Kidney (tissue), 22 donors: ENCODE data around the gene GLOD5. TPM values are rescaled to one million over a fixed set of nuclear protein-coding genes. Genes with fewer than 3 reads are reported as not detected.

Source experiments
- DNase-seq, 5 donors: peaks; one replicate each; pipeline ENCODE4 v3.0.0-alpha.2; 2013 to 2020
- FAIRE-seq: peaks from 2 replicates; lab custom pipeline; 2012; peaks lifted over from hg19 to GRCh38; lab: Jason Lieb, UNC
- H3K27ac ChIP-seq, 2 donors: one replicate each; pipeline ENCODE4 v1.7.0; 2013; ENCODE audit warnings: low read depth in 2 of 2, low read length in 2 of 2, inconsistent platforms in 1 of 2
- H3K27me3 ChIP-seq: one replicate; pipeline ENCODE4 v1.7.1; 2013; ENCODE audit warnings: low read length, inconsistent platforms; ENCODE audit not compliant: control insufficient read depth, insufficient read depth
- H3K36me3 ChIP-seq, 3 donors: one replicate each; pipeline versions ENCODE4 v1.7.0 to v1.7.1; 2013; ENCODE audit warnings: low read length in 3 of 3, control low read depth in 1 of 3, inconsistent platforms in 1 of 3; ENCODE audit not compliant: insufficient read depth in 3 of 3, control insufficient read depth in 2 of 3
- H3K4me1 ChIP-seq, 3 donors: one replicate each; pipeline versions ENCODE4 v1.7.0 to v1.7.1; 2013; ENCODE audit warnings: low read length in 3 of 3, inconsistent platforms in 1 of 3, low read depth in 1 of 3; ENCODE audit not compliant: control insufficient read depth in 2 of 3, insufficient read depth in 2 of 3
- H3K4me3 ChIP-seq, 3 donors: one replicate each; pipeline versions ENCODE4 v1.7.0 to v1.8.1; 2013; ENCODE audit warnings: low read length in 3 of 3, control low read depth in 1 of 3, inconsistent platforms in 1 of 3
- H3K9ac ChIP-seq, 3 donors: one replicate each; pipeline versions ENCODE4 v1.7.0 to v1.7.1; 2013; ENCODE audit warnings: low read length in 3 of 3, control low read depth in 1 of 3, inconsistent platforms in 1 of 3
- H3K9me3 ChIP-seq, 3 donors: one replicate each; pipeline versions ENCODE4 v1.7.0 to v1.7.1; 2013; ENCODE audit warnings: low read length in 3 of 3, control low read depth in 1 of 3, inconsistent platforms in 1 of 3; ENCODE audit not compliant: control insufficient read depth in 2 of 3, insufficient read depth in 1 of 3
- intact Hi-C: fragments of 100-400 bp; cut with DNase I; formaldehyde crosslinking; loops from one replicate; pipeline ENCODE4 v1.11.1; 2022
- long read RNA-seq, 10 donors: library from polyadenylated mRNA in 1 of 10; unstranded in 1 of 10; transcript quantifications; one replicate each; pipeline ENCODE4 v2.0.0 and lab custom pipeline, GENCODE V29; 2021 to 2026
- polyA plus RNA-seq: library from polyadenylated mRNA; stranded (reverse); fragments of 350-450 nt; fragmentation: Illumina TruSeq; extraction: RNeasy Lipid Tissue Mini Kit (QIAGEN cat#74804); gene quantifications from one replicate; pipeline ENCODE4 v1.2.3, GENCODE V29; 2014; ENCODE audit warnings: low read depth, low replicate concordance; ENCODE audit not compliant: insufficient read depth
- total RNA-seq: library from RNA; stranded (reverse); fragmentation: NEBNext Ultra II Directional; extraction: Animal tissue kit (Norgen Biotek cat#: 25700); gene quantifications from one replicate; pipeline ENCODE4 v1.2.1, GENCODE V29; 2021
- TF ChIP-seq, protein P1 (sequence below): IDR thresholded peaks from 3 replicates; pipeline ENCODE4 v1.5.1; 2012; ENCODE audit warnings: mild to moderate bottlenecking, moderate library complexity, borderline replicate concordance; ENCODE audit not compliant: insufficient read depth; ENCODE audit errors: extremely low read depth
- donor health status: control.
- donor health status: control.
- donor health status: control.
- donor health status: control.
- donor health status: control.
- donor health status: DM: yes; HTN: yes; CAD: no.
- donor health status: Normal renal cell carcinoma (clear cell type).

The GLOD5 gene
- total RNA-seq (0.94 TPM), polyA plus RNA-seq (12.6 TPM)
- long read RNA-seq, donor 1: 0 reads
- long read RNA-seq, donor 2: 0 reads
- long read RNA-seq, donor 3: 0 reads
- long read RNA-seq, donor 4: 0 reads
- long read RNA-seq, donor 5: 0 reads
- long read RNA-seq, donor 6, partial matches to known transcripts: 0 of 3 reads
- long read RNA-seq, donor 6, other reads (novel, unspliced or antisense): 0 of 3 reads
- long read RNA-seq, donor 7: 0 reads
- long read RNA-seq, donor 8: 0 reads
- long read RNA-seq, donor 9: 0 reads
- long read RNA-seq, donor 10, partial matches to known transcripts: 0 of 1 reads
- long read RNA-seq, donor 10, other reads (novel, unspliced or antisense): 0 of 1 reads

DNA sequence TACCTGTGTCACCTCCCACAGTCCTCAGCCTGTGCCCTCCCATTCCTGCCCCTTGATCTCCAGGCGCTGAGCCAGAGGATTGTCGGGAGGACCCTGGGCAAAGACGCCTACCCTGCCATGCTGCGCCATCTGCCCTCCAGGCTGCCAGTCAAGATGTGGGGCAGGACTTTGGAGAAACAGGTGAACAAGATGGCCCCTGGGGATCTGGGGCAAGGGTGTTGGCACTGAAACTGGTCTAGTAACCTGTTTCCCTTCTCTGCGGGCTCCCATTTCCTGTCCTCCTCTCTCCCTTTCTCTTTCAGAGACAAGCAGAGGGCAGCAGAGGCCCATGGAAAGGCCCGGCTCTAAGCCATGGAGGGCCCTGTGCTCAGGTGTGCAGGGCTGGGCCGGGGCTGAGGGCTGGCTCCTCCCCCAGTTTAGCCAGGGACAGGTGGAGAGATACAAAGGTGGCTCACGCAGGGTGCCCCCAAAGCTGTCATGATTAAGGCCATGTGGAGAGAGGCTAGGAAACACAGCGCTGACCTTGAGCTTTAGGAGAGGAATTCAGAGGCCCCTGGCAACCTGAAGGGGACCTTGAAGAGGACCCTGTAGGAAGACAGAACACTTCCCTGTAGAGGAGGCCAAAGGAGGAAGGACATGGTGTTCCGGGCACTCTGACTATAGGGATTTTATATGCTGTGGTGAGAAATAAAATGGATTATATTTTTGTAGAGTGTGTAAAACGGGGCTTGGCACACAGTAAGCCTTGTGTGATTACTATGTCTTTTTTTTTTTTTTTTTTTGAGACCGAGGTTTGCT, at the start of gene GLOD5:
GLOD5 (plus strand) TSS at position 74 of the 798 bp plus-strand sequence; CDS start at position 118, 44 bp downstream.
- H3K27me3 ChIP-seq: no peaks in the 10 kb centered on the region
- intact Hi-C loops: no loop called here
- DNase-seq: peak in 4 of 5 donors; percentile 50 to 64 (median 52)
- peak within 1 kb of the TSS in 1 of 3 donors; percentile 45 for H3K4me3 ChIP-seq
- no peaks in the 10 kb centered on the region for H3K36me3 ChIP-seq
- H3K9ac ChIP-seq: no peak within 1 kb of the TSS
- H3K4me1 ChIP-seq: no peaks in the 10 kb centered on the region
- no peak for FAIRE-seq
- no peak within 1 kb of the TSS for H3K27ac ChIP-seq
- TF ChIP-seq, protein P1, sequence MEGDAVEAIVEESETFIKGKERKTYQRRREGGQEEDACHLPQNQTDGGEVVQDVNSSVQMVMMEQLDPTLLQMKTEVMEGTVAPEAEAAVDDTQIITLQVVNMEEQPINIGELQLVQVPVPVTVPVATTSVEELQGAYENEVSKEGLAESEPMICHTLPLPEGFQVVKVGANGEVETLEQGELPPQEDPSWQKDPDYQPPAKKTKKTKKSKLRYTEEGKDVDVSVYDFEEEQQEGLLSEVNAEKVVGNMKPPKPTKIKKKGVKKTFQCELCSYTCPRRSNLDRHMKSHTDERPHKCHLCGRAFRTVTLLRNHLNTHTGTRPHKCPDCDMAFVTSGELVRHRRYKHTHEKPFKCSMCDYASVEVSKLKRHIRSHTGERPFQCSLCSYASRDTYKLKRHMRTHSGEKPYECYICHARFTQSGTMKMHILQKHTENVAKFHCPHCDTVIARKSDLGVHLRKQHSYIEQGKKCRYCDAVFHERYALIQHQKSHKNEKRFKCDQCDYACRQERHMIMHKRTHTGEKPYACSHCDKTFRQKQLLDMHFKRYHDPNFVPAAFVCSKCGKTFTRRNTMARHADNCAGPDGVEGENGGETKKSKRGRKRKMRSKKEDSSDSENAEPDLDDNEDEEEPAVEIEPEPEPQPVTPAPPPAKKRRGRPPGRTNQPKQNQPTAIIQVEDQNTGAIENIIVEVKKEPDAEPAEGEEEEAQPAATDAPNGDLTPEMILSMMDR: peak; percentile 10
- H3K9me3 ChIP-seq: no peaks in the 10 kb centered on the region

DNA sequence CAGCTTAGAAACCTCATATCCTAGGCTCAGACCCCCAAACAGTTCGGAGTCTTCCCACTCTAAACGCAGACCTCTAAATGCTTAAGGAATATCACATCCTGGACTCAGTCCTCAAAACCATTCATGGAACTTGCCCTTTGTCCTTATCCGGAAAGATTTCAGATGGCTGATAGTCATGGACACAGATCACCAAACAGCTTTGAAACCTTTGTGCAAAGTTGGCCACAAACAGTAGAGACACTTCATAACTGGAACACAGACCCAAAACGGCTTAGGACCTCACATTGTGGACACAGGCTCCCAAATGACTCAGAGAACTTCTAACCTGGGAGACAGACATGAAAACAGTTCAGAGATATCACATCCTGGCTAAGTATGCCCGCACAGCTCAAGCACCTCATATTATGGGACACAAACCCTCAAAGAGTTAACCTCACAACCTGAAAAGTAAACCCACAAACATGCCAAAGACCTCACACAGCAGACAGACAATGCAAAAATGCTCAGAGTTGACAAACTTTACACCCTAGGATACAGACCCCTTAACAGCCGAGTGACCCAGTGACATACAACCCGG, 49.5 kb upstream of the GLOD5 start:
- FAIRE-seq (no peak), DNase-seq (no peak)
- Histone ChIP-seq H3K4me1 (peaks cover 0 to 9% (median 0%) of the 10 kb centered on the region in 3 donors), H3K9me3 (no peaks in the 10 kb centered on the region), H3K27me3 (no peaks in the 10 kb centered on the region), H3K27ac (no peak overlapping the region), H3K36me3 (no peaks in the 10 kb centered on the region), H3K9ac (no peak overlapping the region), H3K4me3 (no peak overlapping the region)
- TF ChIP-seq, protein P1: no peak
- intact Hi-C loops: no loop called here

DNA sequence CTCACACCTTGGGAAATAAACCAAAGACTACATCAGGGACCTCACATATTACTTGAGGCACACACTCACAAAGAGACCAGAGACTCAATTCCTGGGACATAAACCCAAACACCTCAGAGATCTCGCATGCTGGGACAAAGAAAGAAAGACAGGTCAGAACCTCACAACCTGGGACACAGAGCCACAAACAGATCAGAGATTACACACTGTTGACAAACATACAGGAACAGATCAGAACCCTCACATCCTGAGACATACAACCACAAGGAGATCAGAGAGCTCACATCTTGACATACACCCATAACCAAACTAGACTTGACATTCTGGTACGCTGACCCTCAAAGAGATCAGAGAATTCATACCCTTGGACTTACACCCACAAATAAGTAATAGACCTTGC, 47.7 kb upstream of the GLOD5 start:
- H3K27ac ChIP-seq: no peak overlapping the region
- H3K27me3 ChIP-seq: no peaks in the 10 kb centered on the region
- DNase-seq (no peak), FAIRE-seq (no peak)
- intact Hi-C loops: no loop called here
- H3K9ac ChIP-seq: no peak overlapping the region
- TF ChIP-seq, protein P1: no peak
- no peak overlapping the region for H3K4me3 ChIP-seq
- H3K4me1 ChIP-seq: peaks cover 0 to 9% (median 0%) of the 10 kb centered on the region in 3 donors
- no peaks in the 10 kb centered on the region for H3K9me3 ChIP-seq
- H3K36me3 ChIP-seq: no peaks in the 10 kb centered on the region
